DND-41 (cell line): ENCODE data around the gene LDLR.
"Not testable (repeated sequence)": the region's sequence is repeated elsewhere in the genome, so short reads cannot be mapped to it uniquely, and the experiment has no call there.

Experiments used
- ATAC-seq: fragments of 200-7000 bp; cut with Tn5 transposase; 3 replicates; pipeline ENCODE4 v1.9.1; 2021; ENCODE audit warnings: low read depth; ENCODE audit not compliant: insufficient read depth
- DNase-seq: peaks from one replicate; pipeline ENCODE4 v3.0.0-alpha.2; 2020
- H2AFZ ChIP-seq: 2 replicates; pipeline ENCODE4 v1.6.0; 2012; ENCODE audit warnings: low read depth, low read length
- H3K27ac ChIP-seq: 2 replicates; pipeline ENCODE4 v1.5.1; 2012; ENCODE audit warnings: low read length, inconsistent platforms
- H3K27me3 ChIP-seq: fragments of 200-600 bp; sonication (generic); 2 replicates; pipeline ENCODE4 v1.6.0; 2012; ENCODE audit warnings: low read length, mild to moderate bottlenecking, inconsistent platforms; ENCODE audit not compliant: insufficient read depth, poor library complexity
- H3K36me3 ChIP-seq: 2 replicates; pipeline ENCODE4 v1.5.1; 2012; ENCODE audit warnings: low read length, inconsistent platforms; ENCODE audit not compliant: insufficient read depth
- H3K4me1 ChIP-seq: 2 replicates; pipeline ENCODE4 v1.5.1; 2012; ENCODE audit warnings: mild to moderate bottlenecking, low read length; ENCODE audit not compliant: insufficient read depth
- H3K4me2 ChIP-seq: 2 replicates; pipeline ENCODE4 v1.6.0; 2012; ENCODE audit warnings: mild to moderate bottlenecking, moderate library complexity, low read length, inconsistent platforms; ENCODE audit not compliant: insufficient read depth
- H3K4me3 ChIP-seq, 2 experiments: fragments of 200-600 bp in 1 of 2; shearing (Covaris generic) in 1 of 2; 2 replicates each; pipeline ENCODE4 v1.5.1; 2012 to 2016; ENCODE audit warnings: inconsistent platforms in 2 of 2, low read length in 2 of 2, mild to moderate bottlenecking in 2 of 2, low read depth in 1 of 2, moderate library complexity in 1 of 2
- H3K79me2 ChIP-seq: 2 replicates; pipeline ENCODE4 v1.6.0; 2012; ENCODE audit warnings: low read length, inconsistent platforms; ENCODE audit not compliant: insufficient read depth
- H3K9ac ChIP-seq: 2 replicates; pipeline ENCODE4 v1.6.0; 2012; ENCODE audit warnings: low read depth, mild to moderate bottlenecking, inconsistent platforms, low read length, moderate library complexity
- H3K9me3 ChIP-seq: 2 replicates; pipeline ENCODE4 v1.5.1; 2012; ENCODE audit warnings: low read length, moderate library complexity, mild to moderate bottlenecking, inconsistent platforms; ENCODE audit not compliant: insufficient read depth, severe bottlenecking
- H4K20me1 ChIP-seq: 2 replicates; pipeline ENCODE4 v1.6.0; 2012; ENCODE audit warnings: low read length; ENCODE audit not compliant: insufficient read depth
- EZH2 ChIP-seq: IDR thresholded peaks from 3 replicates; pipeline ENCODE4 v1.6.1; 2012; ENCODE audit warnings: borderline replicate concordance, low read depth, mild to moderate bottlenecking, moderate library complexity, low read length, inconsistent platforms; ENCODE audit not compliant: severe bottlenecking
- TF ChIP-seq, protein P1 (sequence below): IDR thresholded peaks from 2 replicates; pipeline ENCODE4 v1.5.1; 2012; ENCODE audit warnings: borderline replicate concordance, low read length, moderate library complexity, mild to moderate bottlenecking; ENCODE audit not compliant: poor library complexity, severe bottlenecking; ENCODE audit errors: extremely low read depth

The LDLR gene

DNA sequence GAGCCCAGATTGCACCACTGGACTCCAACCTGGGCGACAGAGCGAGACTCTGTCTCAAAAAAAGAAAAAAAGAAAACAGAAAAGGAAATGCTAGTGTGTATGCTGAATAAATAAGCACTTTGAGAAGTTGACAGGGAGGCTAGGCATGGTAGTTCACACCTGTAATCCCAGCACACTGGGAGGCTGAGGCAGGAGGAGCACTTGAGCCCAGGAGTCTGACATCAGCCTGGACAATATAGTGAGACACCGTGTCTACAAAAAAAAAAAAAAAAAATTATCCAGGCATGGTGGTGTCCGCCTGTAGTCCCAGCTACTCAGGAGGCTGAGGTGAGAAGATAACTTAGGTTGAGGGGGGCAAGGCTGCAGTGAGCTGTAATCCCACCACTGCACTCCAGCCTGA, 19.1 kb upstream of the LDLR start:
- H2AFZ ChIP-seq = no peak overlapping the region
- H3K27ac ChIP-seq = no peak overlapping the region
- ATAC-seq = no peak

GRCh38 chr19:11073568-11073967, 15.7 kb upstream of the LDLR start:
- Histone ChIP-seq H3K9me3 (no peaks in the 10 kb centered on the region), H3K27me3 (no peaks in the 10 kb centered on the region), H3K4me2 (no peak overlapping the region), H3K79me2 (no peaks in the 10 kb centered on the region), H3K9ac (no peak overlapping the region), H3K36me3 (no peaks in the 10 kb centered on the region), H4K20me1 (no peaks in the 10 kb centered on the region), H3K4me1 (no peaks in the 10 kb centered on the region), H2AFZ (no peak overlapping the region), H3K27ac (no peak overlapping the region), H3K4me3 (no peak overlapping the region)
- ATAC-seq = no peak
- no peak for DNase-seq
- TF ChIP-seq, protein P1, sequence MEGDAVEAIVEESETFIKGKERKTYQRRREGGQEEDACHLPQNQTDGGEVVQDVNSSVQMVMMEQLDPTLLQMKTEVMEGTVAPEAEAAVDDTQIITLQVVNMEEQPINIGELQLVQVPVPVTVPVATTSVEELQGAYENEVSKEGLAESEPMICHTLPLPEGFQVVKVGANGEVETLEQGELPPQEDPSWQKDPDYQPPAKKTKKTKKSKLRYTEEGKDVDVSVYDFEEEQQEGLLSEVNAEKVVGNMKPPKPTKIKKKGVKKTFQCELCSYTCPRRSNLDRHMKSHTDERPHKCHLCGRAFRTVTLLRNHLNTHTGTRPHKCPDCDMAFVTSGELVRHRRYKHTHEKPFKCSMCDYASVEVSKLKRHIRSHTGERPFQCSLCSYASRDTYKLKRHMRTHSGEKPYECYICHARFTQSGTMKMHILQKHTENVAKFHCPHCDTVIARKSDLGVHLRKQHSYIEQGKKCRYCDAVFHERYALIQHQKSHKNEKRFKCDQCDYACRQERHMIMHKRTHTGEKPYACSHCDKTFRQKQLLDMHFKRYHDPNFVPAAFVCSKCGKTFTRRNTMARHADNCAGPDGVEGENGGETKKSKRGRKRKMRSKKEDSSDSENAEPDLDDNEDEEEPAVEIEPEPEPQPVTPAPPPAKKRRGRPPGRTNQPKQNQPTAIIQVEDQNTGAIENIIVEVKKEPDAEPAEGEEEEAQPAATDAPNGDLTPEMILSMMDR = no peak
- no peak for TF ChIP-seq EZH2

More for the DNA sequence above, 19.1 kb upstream of the LDLR start:
- DNase-seq = no peak
- no peak overlapping the region for H3K4me3 ChIP-seq
- no peak overlapping the region for H3K9ac ChIP-seq
- no peak for TF ChIP-seq EZH2
- TF ChIP-seq, protein P1 = no peak
- no peaks in the 10 kb centered on the region for H3K4me1 ChIP-seq
- H3K4me2 ChIP-seq = no peak overlapping the region
- H3K79me2 ChIP-seq = no peaks in the 10 kb centered on the region
- peaks cover 24% of the 10 kb centered on the region for H3K36me3 ChIP-seq
- H3K27me3 ChIP-seq = no peaks in the 10 kb centered on the region
- H4K20me1 ChIP-seq = no peaks in the 10 kb centered on the region
- no peaks in the 10 kb centered on the region for H3K9me3 ChIP-seq

GRCh38 chr19:11076792-11077191, 12.5 kb upstream of the LDLR start:
- H3K4me2 ChIP-seq = not testable (repeated sequence)

GRCh38 chr19:11078893-11079292, 10.4 kb upstream of the LDLR start:
- no peaks in the 10 kb centered on the region for H3K36me3 ChIP-seq
- H2AFZ ChIP-seq = no peak overlapping the region
- TF ChIP-seq, protein P1 = no peak
- TF ChIP-seq EZH2 = no peak
- no peak overlapping the region for H3K27ac ChIP-seq
- no peaks in the 10 kb centered on the region for H3K4me1 ChIP-seq
- H3K27me3 ChIP-seq = no peaks in the 10 kb centered on the region
- no peaks in the 10 kb centered on the region for H4K20me1 ChIP-seq
- ATAC-seq = no peak
- no peak overlapping the region for H3K9ac ChIP-seq
- no peak for DNase-seq
- H3K4me3 ChIP-seq = no peak overlapping the region
- H3K9me3 ChIP-seq = no peaks in the 10 kb centered on the region
- H3K79me2 ChIP-seq = no peaks in the 10 kb centered on the region
- H3K4me2 ChIP-seq = no peak overlapping the region

More at GRCh38 chr19:11076792-11077191, 12.5 kb upstream of the LDLR start:
- H4K20me1 ChIP-seq, H3K27me3 ChIP-seq, H3K36me3 ChIP-seq, H3K9me3 ChIP-seq, H2AFZ ChIP-seq, H3K27ac ChIP-seq, H3K79me2 ChIP-seq, H3K4me3 ChIP-seq, H3K4me1 ChIP-seq, DNase-seq, ATAC-seq, H3K9ac ChIP-seq: not testable (repeated sequence)
